Epithelial cell of esophagus (primary cell): ENCODE results near the gene FBXO8.
"Not testable (repeated sequence)": the region's sequence is repeated elsewhere in the genome, so short reads cannot be mapped to it uniquely, and the experiment has no call there.

Experiments used
- DNase-seq: peaks from one replicate; pipeline ENCODE4 v3.0.0; 2010; ENCODE audit warnings: low read depth
- H3K4me3 ChIP-seq: 2 replicates; pipeline ENCODE4 v1.5.1; 2011; ENCODE audit warnings: mild to moderate bottlenecking, low read length, control low read depth
- TF ChIP-seq, protein P1 (sequence below): IDR thresholded peaks from 2 replicates; pipeline ENCODE4 v1.5.1; 2011; ENCODE audit warnings: low read depth, mild to moderate bottlenecking, low read length, control low read depth, inconsistent platforms; ENCODE audit not compliant: insufficient read depth; ENCODE audit errors: missing control alignments

The FBXO8 gene

DNA sequence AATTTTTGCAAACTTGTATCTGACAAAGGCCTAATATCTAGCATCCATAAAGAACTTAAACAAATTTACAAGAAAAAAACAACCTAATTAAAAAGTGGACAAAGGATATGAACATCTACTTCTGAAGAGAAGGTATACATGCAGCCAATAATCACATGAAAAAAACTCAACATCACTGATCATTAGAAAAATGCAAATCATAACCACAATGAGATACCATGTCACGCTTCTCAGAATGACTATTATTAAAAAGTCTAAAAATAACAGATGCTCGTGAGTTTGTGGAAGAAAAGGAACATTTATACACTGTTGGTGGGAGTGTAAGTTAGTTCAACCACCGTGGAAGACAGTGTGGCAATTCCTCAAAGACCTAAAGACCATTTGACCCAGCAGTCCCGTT is 24.2 kb upstream of the FBXO8 start:
- no peak for DNase-seq
- H3K4me3 ChIP-seq, result no peak overlapping the region
- TF ChIP-seq, protein P1, sequence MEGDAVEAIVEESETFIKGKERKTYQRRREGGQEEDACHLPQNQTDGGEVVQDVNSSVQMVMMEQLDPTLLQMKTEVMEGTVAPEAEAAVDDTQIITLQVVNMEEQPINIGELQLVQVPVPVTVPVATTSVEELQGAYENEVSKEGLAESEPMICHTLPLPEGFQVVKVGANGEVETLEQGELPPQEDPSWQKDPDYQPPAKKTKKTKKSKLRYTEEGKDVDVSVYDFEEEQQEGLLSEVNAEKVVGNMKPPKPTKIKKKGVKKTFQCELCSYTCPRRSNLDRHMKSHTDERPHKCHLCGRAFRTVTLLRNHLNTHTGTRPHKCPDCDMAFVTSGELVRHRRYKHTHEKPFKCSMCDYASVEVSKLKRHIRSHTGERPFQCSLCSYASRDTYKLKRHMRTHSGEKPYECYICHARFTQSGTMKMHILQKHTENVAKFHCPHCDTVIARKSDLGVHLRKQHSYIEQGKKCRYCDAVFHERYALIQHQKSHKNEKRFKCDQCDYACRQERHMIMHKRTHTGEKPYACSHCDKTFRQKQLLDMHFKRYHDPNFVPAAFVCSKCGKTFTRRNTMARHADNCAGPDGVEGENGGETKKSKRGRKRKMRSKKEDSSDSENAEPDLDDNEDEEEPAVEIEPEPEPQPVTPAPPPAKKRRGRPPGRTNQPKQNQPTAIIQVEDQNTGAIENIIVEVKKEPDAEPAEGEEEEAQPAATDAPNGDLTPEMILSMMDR, result no peak

GRCh38 chr4:174305961-174306360 is 22.5 kb upstream of the FBXO8 start:
- H3K4me3 ChIP-seq, result no peak overlapping the region
- no peak for DNase-seq
- TF ChIP-seq, protein P1, result no peak

DNA sequence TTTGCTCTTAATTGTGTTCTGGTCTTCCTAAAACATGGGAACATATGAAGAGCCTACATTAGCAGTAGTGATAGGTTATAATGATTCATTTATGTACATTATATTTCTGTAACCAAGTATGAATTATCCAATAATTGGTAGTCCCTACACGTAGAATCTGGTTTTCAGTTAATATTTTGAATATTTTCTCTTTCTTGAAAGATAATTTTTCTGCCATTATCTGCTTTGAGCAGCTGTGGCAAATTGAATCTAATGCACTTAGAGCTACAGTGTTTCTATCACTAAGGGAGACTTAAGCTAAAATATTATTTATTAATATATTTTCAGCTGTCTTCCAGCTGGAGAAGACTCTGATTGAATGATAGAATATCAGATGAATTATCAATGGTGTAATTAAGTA is 21.2 kb upstream of the FBXO8 start:
- no peak overlapping the region for H3K4me3 ChIP-seq
- DNase-seq, result no peak
- TF ChIP-seq, protein P1, result no peak

GRCh38 chr4:174303687-174304086 is 20.2 kb upstream of the FBXO8 start:
- TF ChIP-seq, protein P1, result no peak
- no peak overlapping the region for H3K4me3 ChIP-seq
- DNase-seq, result no peak

GRCh38 chr4:174295142-174295541 is 11.7 kb upstream of the FBXO8 start:
- not testable (repeated sequence) for DNase-seq

DNA sequence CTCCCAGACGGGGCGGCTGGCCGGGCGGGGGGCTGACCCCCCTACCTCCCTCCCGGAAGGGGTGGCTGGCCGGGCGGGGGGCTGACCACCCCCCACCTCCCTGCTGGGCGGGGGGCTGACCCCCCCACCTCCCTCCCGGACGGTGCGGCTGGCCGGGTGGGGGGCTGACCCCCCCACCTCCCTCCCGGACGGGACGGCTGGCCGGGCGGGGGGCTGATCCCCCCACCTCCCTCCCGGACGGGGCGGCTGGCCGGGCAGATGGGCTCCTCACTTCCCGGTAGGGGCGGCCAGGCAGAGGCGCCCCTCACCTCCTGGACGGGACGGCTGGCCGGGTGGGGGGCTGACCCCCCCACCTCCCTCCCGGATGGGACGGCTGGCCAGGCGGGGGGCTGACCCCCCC is 11.2 kb upstream of the FBXO8 start:
- H3K4me3 ChIP-seq, DNase-seq: not testable (repeated sequence)

More at GRCh38 chr4:174295142-174295541, 11.7 kb upstream of the FBXO8 start:
- not testable (repeated sequence) for H3K4me3 ChIP-seq

DNA sequence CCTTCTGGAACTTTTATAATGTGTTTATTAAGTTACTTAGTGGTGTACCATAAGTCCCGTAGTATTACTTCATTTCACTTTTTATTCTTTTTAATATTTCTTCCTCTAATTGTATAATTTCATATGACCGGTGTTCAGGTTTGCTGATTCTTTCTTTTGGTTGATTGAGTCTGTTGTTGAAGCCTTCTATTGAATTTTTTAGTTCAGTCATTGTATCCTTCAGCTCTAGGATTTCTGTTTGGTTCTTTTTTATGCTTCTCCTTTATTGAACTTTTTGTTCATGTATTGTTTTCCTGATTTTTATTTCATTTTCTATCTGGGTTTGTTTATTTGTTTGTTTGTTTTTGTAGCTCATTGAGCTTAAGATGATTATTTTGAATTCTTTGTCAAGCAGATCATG is 9.0 kb upstream of the FBXO8 start:
- DNase-seq, result no peak
- TF ChIP-seq, protein P1, result no peak
- no peak overlapping the region for H3K4me3 ChIP-seq

GRCh38 chr4:174286870-174287269 is 3.4 kb upstream of the FBXO8 start:
- H3K4me3 ChIP-seq, result no peak overlapping the region
- TF ChIP-seq, protein P1, result no peak
- no peak for DNase-seq
